Epithelial cell of proximal tubule (primary cell): ENCODE measurements around the gene HOXA1. TPM values are rescaled to one million over a fixed set of nuclear protein-coding genes. Genes with fewer than 3 reads are reported as not detected.
A peak's percentile ranks its signal among the peaks of the same experiment; 100 is the strongest.

Source experiments
- DNase-seq: peaks from one replicate; pipeline ENCODE4 v3.0.0-alpha.2; 2011; ENCODE audit warnings: low read depth
- H3K4me3 ChIP-seq: 2 replicates; pipeline ENCODE4 v1.5.1; 2011; ENCODE audit warnings: low read depth, mild to moderate bottlenecking, low read length
- total RNA-seq: library from RNA; depleted of rRNA; stranded (reverse); fragments of >200 nt; gene quantifications from 2 replicates; pipeline ENCODE4 v1.2.3, GENCODE V29; 2015
- TF ChIP-seq, protein P1 (sequence below): conservative IDR thresholded peaks from 2 replicates; pipeline ENCODE4 v1.5.1; 2012; ENCODE audit warnings: low read depth, mild to moderate bottlenecking, low read length

The HOXA1 gene
- total RNA-seq, 1 donor from 2014 or later: 7.1 TPM

- peak overlapping the region; percentile 96 for H3K4me3 ChIP-seq
- DNase-seq: no peak
- TF ChIP-seq, protein P1, sequence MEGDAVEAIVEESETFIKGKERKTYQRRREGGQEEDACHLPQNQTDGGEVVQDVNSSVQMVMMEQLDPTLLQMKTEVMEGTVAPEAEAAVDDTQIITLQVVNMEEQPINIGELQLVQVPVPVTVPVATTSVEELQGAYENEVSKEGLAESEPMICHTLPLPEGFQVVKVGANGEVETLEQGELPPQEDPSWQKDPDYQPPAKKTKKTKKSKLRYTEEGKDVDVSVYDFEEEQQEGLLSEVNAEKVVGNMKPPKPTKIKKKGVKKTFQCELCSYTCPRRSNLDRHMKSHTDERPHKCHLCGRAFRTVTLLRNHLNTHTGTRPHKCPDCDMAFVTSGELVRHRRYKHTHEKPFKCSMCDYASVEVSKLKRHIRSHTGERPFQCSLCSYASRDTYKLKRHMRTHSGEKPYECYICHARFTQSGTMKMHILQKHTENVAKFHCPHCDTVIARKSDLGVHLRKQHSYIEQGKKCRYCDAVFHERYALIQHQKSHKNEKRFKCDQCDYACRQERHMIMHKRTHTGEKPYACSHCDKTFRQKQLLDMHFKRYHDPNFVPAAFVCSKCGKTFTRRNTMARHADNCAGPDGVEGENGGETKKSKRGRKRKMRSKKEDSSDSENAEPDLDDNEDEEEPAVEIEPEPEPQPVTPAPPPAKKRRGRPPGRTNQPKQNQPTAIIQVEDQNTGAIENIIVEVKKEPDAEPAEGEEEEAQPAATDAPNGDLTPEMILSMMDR: peak; percentile 2
Measured at GRCh38 chr7:27097686-27098577, 2.1 kb upstream of the HOXA1 start.

DNA sequence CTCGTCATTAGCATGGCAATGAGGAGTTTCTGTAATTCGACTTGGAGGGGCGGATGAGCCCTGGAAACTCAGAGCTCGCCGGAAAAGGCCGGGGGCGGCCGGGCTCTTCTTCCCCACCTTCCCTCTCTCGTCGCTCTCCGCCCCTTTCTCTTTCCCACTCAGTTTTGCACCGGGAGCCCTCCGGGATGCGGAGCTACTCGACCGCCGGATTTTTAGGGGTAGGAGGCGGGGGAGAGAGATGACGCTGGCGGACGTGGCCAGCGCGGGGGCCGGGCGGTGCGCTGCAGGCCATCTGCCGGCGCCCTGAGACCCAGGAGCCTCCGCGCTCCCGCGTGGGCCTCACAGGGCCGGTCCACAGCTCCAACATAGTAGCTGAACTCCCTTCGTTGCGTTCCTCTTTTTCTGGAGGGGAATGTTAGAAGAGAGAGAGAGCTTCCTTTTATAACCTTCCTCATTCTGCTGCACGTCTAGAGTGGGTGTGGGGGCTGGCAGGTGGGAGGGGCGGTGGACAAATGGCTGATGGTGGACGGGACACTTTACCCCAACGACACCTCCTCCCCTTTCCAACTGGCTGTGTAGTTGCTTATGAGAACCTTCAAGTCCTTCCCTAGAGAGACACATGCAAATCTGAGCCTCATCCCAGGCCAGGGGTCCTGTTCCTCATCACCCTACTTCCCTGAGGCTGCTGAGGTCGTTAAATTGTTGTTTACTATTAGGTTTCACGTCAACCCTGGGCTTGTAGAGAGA lies 1.1 kb upstream of the HOXA1 start:
- no peak for DNase-seq
- TF ChIP-seq, protein P1: no peak
- H3K4me3 ChIP-seq: peak overlapping the region; percentile 96

GRCh38 chr7:27095050-27095896 lies 527 bp downstream of the HOXA1 start:
- DNase-seq: no peak
- peak overlapping the region; percentile 96 for H3K4me3 ChIP-seq
- TF ChIP-seq, protein P1: no peak

GRCh38 chr7:27094304-27095049 lies 1.3 kb downstream of the HOXA1 start:
- no peak for DNase-seq
- TF ChIP-seq, protein P1: no peak
- peak overlapping the region; percentile 96 for H3K4me3 ChIP-seq

DNA sequence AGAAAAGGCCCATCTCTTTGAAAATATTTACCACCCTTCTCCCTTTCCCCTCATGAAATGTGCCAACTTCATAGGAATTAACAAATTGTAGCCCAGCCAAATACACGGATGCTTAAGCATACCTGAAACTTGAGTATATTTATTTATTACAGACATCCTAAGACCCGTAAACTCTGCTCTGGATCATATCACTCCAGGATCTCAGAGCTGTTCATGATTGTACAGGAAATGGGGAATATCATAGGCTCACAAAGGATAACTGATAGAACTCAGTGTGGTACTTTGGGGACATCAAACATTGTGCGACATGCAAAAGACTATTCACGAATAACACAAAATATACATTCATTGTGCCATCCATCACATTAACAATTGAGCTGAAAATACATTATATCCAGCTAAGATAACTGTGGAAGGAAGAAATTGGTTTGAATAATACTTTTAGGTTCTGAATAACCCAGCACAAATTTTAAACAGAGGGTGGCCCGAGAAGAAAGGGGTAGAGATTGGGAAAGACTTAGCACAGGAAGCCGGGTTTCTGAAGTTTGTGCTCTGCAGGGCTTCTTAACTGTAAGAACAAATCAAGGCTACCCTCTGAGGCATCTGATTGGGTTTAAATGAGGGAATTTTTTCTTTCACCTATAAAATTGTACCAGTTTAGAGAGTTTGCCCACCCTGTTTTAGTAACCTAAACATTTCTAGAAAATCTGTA lies 2.5 kb downstream of the HOXA1 start:
- TF ChIP-seq, protein P1: no peak
- DNase-seq: no peak
- H3K4me3 ChIP-seq: no peak overlapping the region

DNA sequence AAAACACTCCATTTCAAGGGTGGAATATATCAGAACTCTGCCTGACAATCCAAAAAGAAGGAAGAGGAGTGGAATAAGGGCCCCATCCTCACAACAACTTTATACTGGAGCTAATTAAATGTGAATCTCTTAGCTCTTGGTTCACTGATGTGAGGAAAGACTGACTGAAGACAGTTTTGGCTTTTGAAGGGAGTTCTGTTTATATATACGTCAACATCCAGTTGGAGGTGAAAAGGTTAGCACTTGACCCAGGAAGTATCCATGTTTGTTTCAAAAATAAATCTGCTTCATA lies 3.0 kb downstream of the HOXA1 start:
- DNase-seq: no peak
- no peak overlapping the region for H3K4me3 ChIP-seq
- TF ChIP-seq, protein P1: no peak
